ENCODE measurements around the gene EXOG. TPM values are rescaled to one million over a fixed set of nuclear protein-coding genes. Genes with fewer than 3 reads are reported as not detected.

EXOG gene
- polyA plus RNA-seq, 1 experiment, result 19.3 TPM

DNA sequence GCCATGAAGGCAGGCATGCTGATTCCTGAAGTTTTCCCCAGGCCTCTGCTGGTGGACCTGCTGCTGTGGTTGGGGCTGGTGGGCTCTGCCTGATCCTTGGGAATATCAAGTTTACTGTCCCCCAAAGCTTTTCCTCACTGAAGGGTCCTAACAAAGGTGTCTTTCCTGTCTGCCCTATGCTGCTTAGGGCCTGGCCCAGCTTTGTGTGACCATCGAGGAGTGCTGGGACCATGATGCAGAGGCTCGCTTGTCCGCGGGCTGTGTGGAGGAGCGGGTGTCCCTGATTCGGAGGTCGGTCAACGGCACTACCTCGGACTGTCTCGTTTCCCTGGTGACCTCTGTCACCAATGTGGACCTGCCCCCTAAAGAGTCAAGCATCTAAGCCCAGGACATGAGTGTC lies 13.2 kb upstream of the EXOG start:
- ChIA-PET POLR2A (no interaction called here), CTCF (interaction anchor here (6.5 kb wide), 1 partner anchor 138 kb away, joined by 117 read pairs; the partner anchor contains the start of gene XYLB)
- TF ChIP-seq, protein P1, sequence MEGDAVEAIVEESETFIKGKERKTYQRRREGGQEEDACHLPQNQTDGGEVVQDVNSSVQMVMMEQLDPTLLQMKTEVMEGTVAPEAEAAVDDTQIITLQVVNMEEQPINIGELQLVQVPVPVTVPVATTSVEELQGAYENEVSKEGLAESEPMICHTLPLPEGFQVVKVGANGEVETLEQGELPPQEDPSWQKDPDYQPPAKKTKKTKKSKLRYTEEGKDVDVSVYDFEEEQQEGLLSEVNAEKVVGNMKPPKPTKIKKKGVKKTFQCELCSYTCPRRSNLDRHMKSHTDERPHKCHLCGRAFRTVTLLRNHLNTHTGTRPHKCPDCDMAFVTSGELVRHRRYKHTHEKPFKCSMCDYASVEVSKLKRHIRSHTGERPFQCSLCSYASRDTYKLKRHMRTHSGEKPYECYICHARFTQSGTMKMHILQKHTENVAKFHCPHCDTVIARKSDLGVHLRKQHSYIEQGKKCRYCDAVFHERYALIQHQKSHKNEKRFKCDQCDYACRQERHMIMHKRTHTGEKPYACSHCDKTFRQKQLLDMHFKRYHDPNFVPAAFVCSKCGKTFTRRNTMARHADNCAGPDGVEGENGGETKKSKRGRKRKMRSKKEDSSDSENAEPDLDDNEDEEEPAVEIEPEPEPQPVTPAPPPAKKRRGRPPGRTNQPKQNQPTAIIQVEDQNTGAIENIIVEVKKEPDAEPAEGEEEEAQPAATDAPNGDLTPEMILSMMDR (IDR thresholded peaks at IDR 0.05; ENCODE audit: low read depth, low read length), result no peak
- Histone ChIP-seq H3K9me3 (ENCODE audit: control insufficient read depth, insufficient read depth, low read length) (no peaks in the 10 kb centered on the region; the same call in 1 of the 2 replicates), H3K27ac (ENCODE audit: low read depth, low read length) (no peak overlapping the region), H3K4me3 (ENCODE audit: low read depth, low read length) (no peak overlapping the region), H3K27me3 (ENCODE audit: control insufficient read depth, insufficient read depth, low read length) (no peaks in the 10 kb centered on the region)
- DNase-seq (ENCODE audit: low read depth, low spot score), result no peak

DNA sequence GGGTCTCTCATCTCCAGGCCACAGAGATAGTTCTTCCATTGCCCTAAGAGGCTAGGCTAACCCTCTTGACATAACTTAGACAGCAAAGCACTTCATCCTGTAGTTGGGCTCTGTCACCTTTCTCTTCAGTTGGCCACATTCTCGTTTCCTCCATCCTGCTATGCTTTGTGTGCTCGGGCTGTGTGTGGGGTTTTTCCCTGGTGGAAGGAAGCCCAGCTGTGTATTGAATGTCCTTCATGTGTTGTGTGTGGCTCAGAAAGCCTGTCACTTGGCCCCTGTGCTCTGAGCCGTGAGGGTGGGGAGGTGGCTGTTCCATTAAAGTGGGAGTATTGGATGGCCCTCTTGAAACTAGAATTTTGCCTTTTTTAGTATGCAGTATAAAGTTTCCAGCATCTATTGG lies 8.8 kb upstream of the EXOG start:
- H3K9me3 ChIP-seq (ENCODE audit: control insufficient read depth, insufficient read depth, low read length), result no peaks in the 10 kb centered on the region
- CTCF ChIA-PET, result interaction anchor here (0.6 to 1.2 kb wide), 3 partner anchors 9 to 473 kb away, joined by 3 to 9 read pairs (median 3); partner anchors contain the start of gene EXOG
- POLR2A ChIA-PET, result no interaction called here
- no peaks in the 10 kb centered on the region for H3K27me3 ChIP-seq (ENCODE audit: control insufficient read depth, insufficient read depth, low read length)
- no peak for DNase-seq (ENCODE audit: low read depth, low spot score)
- H3K27ac ChIP-seq (ENCODE audit: low read depth, low read length), result no peak overlapping the region
- no peak overlapping the region for H3K4me3 ChIP-seq (ENCODE audit: low read depth, low read length)
- TF ChIP-seq, protein P1 (IDR thresholded peaks at IDR 0.05; ENCODE audit: low read depth, low read length), result no peak

DNA sequence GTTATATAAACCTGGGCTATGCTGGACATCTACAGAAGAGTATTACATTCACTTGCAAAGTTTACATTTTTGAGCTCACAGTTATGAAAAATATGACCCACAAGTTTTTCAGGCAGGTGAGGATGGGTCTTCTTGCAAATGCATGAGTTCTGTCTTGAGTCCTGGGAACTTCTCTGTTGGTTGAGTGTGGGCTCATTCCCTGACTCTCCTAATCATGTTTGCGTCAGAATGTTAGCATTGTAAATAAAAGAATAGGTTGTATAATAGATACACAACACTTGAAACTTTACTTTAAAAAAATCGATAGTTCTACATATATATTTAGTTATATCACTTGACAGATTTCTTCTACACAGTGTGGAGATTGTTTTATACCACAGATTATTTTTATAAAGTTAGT lies 7.2 kb upstream of the EXOG start:
- H3K4me3 ChIP-seq (ENCODE audit: low read depth, low read length), result no peak overlapping the region
- no peak for DNase-seq (ENCODE audit: low read depth, low spot score)
- ChIA-PET POLR2A (no interaction called here), CTCF (interaction anchor here (1.9 to 3.3 kb wide), 3 partner anchors 9 to 143 kb away, joined by 5 to 17 read pairs (median 17); partner anchors contain the start of gene XYLB)
- H3K27me3 ChIP-seq (ENCODE audit: control insufficient read depth, insufficient read depth, low read length), result no peaks in the 10 kb centered on the region
- H3K27ac ChIP-seq (ENCODE audit: low read depth, low read length), result no peak overlapping the region
- H3K9me3 ChIP-seq (ENCODE audit: control insufficient read depth, insufficient read depth, low read length), result no peaks in the 10 kb centered on the region
- TF ChIP-seq, protein P1 (IDR thresholded peaks at IDR 0.05; ENCODE audit: low read depth, low read length), result no peak

DNA sequence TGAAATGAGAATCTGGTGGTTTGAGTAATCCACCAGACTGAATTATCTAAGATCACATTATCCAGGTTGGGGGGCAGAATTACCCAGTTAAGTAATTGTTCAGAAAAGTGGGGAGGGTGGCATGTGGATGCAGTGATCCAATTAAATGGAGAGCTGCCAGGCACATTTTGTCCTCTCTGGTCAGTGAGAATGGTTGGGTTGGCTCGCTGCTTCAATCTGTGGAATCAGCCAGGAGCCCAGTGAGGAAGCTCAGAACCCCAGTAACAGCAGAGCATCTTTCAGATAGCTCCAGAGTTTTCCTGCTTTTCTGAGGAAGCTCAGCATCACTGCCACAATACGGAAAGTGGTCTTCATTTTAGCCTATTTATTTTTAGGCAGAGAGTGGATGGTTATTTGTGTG lies 6.4 kb upstream of the EXOG start:
- ChIA-PET POLR2A (no interaction called here), CTCF (interaction anchor here (1.9 to 3.3 kb wide), 3 partner anchors 10 to 143 kb away, joined by 5 to 17 read pairs (median 17); partner anchors contain the start of gene XYLB)
- Histone ChIP-seq H3K4me3 (ENCODE audit: low read depth, low read length) (no peak overlapping the region), H3K27me3 (ENCODE audit: control insufficient read depth, insufficient read depth, low read length) (no peaks in the 10 kb centered on the region), H3K27ac (ENCODE audit: low read depth, low read length) (no peak overlapping the region), H3K9me3 (ENCODE audit: control insufficient read depth, insufficient read depth, low read length) (no peaks in the 10 kb centered on the region)
- DNase-seq (ENCODE audit: low read depth, low spot score), result no peak
- TF ChIP-seq, protein P1 (IDR thresholded peaks at IDR 0.05; ENCODE audit: low read depth, low read length), result no peak

DNA sequence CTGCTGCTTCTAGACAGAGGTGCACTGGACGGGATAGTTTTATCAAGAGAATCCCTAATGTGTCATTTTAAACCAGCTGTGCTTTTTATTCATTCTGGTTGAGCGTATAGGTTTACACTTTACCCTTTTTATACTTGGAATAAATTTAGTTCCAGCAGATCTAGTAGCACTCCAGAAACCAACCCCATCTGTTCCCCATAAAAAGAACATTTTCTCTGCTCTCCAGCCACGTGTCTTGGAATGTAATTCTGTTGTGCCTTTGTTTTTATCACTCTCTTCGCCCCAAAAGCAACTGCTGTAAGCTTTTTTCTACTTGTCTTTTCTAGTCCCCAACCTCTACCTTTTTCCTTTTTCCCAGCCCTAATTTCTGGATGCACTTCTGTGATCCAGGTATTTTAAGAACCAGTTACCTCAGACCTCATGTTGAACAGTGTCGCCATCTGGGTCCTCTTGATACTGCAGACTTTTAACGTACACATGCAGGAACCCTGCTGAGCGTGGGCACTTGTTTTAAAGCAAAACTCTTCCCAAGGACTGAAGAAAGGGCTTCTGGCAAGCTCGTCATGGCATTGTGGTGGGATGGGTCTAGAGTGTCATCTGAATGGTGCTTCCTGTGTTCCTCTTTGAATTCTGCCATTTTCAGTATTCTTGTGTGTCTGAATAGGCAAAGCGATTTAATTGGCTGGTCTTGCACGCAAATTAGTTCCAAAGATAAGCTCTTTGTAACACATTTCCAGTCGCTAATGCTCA lies 5.7 kb upstream of the EXOG start:
- TF ChIP-seq, protein P1 (IDR thresholded peaks at IDR 0.05; ENCODE audit: low read depth, low read length), result no peak
- H3K27me3 ChIP-seq (ENCODE audit: control insufficient read depth, insufficient read depth, low read length), result no peaks in the 10 kb centered on the region
- ChIA-PET POLR2A (no interaction called here), CTCF (interaction anchor here (0.8 to 3.3 kb wide), 5 partner anchors 10 to 144 kb away, joined by 3 to 17 read pairs (median 15); partner anchors contain the start of gene XYLB)
- no peak overlapping the region for H3K27ac ChIP-seq (ENCODE audit: low read depth, low read length)
- DNase-seq (ENCODE audit: low read depth, low spot score), result no peak
- no peak overlapping the region for H3K4me3 ChIP-seq (ENCODE audit: low read depth, low read length)
- no peaks in the 10 kb centered on the region for H3K9me3 ChIP-seq (ENCODE audit: control insufficient read depth, insufficient read depth, low read length)

Measured in AG04450 (cell line).